DOHH2 (cell line): ENCODE data around the gene RACGAP1.

Source experiments
- H3F3A ChIP-seq: fragments of 200-600 bp; sonication (generic), shearing (Covaris generic); 2 replicates; pipeline ENCODE4 v1.6.0; 2016; ENCODE audit warnings: antibody characterized with exemption, mild to moderate bottlenecking; ENCODE audit not compliant: control insufficient read depth, insufficient read depth
- H3K27ac ChIP-seq: fragments of 200-600 bp; sonication (generic); 2 replicates; pipeline ENCODE4 v1.5.1; 2014; ENCODE audit warnings: low read depth, mild to moderate bottlenecking, low read length, moderate library complexity
- H3K27me3 ChIP-seq: fragments of 200-600 bp; sonication (generic); 2 replicates; pipeline ENCODE4 v1.6.1; 2014; ENCODE audit warnings: mild to moderate bottlenecking, low read length, mixed read lengths; ENCODE audit not compliant: control insufficient read depth
- H3K36me3 ChIP-seq: fragments of 200-600 bp; sonication (generic); 2 replicates; pipeline ENCODE4 v1.6.1; 2014; ENCODE audit warnings: mild to moderate bottlenecking, low read length, moderate library complexity, mixed read lengths; ENCODE audit not compliant: control insufficient read depth
- H3K4me1 ChIP-seq: fragments of 200-600 bp; sonication (generic); 2 replicates; pipeline ENCODE4 v1.6.1; 2014; ENCODE audit warnings: mild to moderate bottlenecking, low read length, mixed read lengths; ENCODE audit not compliant: control insufficient read depth
- H3K4me2 ChIP-seq: fragments of 200-600 bp; sonication (generic); 2 replicates; pipeline ENCODE4 v1.6.0; 2014; ENCODE audit warnings: mild to moderate bottlenecking, low read length, moderate library complexity
- H3K4me3 ChIP-seq: fragments of 200-600 bp; sonication (generic); 2 replicates; pipeline ENCODE4 v1.5.1; 2014; ENCODE audit warnings: mild to moderate bottlenecking, low read length, mixed read lengths
- H3K79me2 ChIP-seq: fragments of 200-600 bp; sonication (generic); 2 replicates; pipeline ENCODE4 v1.6.1; 2014; ENCODE audit warnings: mild to moderate bottlenecking, low read length, mixed read lengths; ENCODE audit not compliant: control insufficient read depth
- H3K9me2 ChIP-seq: fragments of 200-600 bp; sonication (generic); replicated peaks from 2 replicates; pipeline ENCODE4 v1.6.1; 2014; ENCODE audit warnings: mild to moderate bottlenecking, low read length, mixed read lengths; ENCODE audit not compliant: control insufficient read depth
- H3K9me3 ChIP-seq: fragments of 200-600 bp; sonication (generic); 2 replicates; pipeline ENCODE4 v1.6.1; 2014; ENCODE audit warnings: antibody characterized with exemption, low read length, mixed read lengths; ENCODE audit not compliant: control insufficient read depth, insufficient read depth
- H4K20me1 ChIP-seq: fragments of 200-600 bp; sonication (generic); 2 replicates; pipeline ENCODE4 v1.6.0; 2014; ENCODE audit warnings: low read depth, mild to moderate bottlenecking, antibody characterized with exemption, low read length, moderate library complexity; ENCODE audit not compliant: control insufficient read depth, insufficient read depth
- EZH2phosphoT487 ChIP-seq: fragments of 200-600 bp; sonication (generic); IDR thresholded peaks from 2 replicates; pipeline ENCODE4 v1.6.1; 2017; ENCODE audit warnings: borderline replicate concordance, mild to moderate bottlenecking, antibody characterized with exemption, low read length, moderate library complexity, mixed read lengths
- TF ChIP-seq, protein P1 (sequence below): fragments of 200-600 bp; sonication (generic); IDR thresholded peaks from one replicate; pipeline ENCODE4 v1.5.1; 2014; ENCODE audit warnings: antibody characterized with exemption, mild to moderate bottlenecking, low read depth, low read length; ENCODE audit not compliant: poor library complexity, severe bottlenecking

RACGAP1 gene

DNA sequence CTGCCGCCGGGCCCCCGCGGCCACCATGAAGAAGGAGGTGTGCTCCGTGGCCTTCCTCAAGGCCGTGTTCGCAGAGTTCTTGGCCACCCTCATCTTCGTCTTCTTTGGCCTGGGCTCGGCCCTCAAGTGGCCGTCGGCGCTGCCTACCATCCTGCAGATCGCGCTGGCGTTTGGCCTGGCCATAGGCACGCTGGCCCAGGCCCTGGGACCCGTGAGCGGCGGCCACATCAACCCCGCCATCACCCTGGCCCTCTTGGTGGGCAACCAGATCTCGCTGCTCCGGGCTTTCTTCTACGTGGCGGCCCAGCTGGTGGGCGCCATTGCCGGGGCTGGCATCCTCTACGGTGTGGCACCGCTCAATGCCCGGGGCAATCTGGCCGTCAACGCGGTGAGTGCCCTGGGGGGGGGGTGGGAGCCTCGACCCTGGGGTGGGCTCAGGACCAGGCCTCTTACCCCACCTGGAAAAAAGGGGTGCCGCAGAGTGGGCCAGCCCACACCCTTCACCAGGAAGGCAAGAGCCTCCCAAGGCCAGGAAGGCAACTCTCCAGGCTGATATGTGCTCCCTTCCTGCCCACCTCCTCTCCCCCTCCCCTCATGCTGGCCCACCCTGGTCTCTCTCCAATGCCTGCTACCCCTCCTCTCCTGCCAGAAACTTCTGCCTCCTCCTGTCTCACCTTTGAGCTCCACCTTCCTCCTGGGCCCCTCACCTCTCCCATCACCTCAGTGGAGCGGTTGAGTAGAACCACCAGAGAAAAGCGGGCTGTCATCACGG is 63.1 kb downstream of the RACGAP1 start:
- Histone ChIP-seq H3K4me2 (no peak overlapping the region), H3K36me3 (no peaks in the 10 kb centered on the region), H3K27me3 (peaks cover 18% of the 10 kb centered on the region), H3K9me2 (no peaks in the 10 kb centered on the region), H3K27ac (no peak overlapping the region), H4K20me1 (no peaks in the 10 kb centered on the region), H3K4me1 (peaks cover 13% of the 10 kb centered on the region), H3F3A (no peaks in the 10 kb centered on the region), H3K4me3 (no peak overlapping the region), H3K79me2 (no peaks in the 10 kb centered on the region), H3K9me3 (no peaks in the 10 kb centered on the region)
- TF ChIP-seq EZH2phosphoT487, result no peak
- TF ChIP-seq, protein P1, sequence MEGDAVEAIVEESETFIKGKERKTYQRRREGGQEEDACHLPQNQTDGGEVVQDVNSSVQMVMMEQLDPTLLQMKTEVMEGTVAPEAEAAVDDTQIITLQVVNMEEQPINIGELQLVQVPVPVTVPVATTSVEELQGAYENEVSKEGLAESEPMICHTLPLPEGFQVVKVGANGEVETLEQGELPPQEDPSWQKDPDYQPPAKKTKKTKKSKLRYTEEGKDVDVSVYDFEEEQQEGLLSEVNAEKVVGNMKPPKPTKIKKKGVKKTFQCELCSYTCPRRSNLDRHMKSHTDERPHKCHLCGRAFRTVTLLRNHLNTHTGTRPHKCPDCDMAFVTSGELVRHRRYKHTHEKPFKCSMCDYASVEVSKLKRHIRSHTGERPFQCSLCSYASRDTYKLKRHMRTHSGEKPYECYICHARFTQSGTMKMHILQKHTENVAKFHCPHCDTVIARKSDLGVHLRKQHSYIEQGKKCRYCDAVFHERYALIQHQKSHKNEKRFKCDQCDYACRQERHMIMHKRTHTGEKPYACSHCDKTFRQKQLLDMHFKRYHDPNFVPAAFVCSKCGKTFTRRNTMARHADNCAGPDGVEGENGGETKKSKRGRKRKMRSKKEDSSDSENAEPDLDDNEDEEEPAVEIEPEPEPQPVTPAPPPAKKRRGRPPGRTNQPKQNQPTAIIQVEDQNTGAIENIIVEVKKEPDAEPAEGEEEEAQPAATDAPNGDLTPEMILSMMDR, result no peak

DNA sequence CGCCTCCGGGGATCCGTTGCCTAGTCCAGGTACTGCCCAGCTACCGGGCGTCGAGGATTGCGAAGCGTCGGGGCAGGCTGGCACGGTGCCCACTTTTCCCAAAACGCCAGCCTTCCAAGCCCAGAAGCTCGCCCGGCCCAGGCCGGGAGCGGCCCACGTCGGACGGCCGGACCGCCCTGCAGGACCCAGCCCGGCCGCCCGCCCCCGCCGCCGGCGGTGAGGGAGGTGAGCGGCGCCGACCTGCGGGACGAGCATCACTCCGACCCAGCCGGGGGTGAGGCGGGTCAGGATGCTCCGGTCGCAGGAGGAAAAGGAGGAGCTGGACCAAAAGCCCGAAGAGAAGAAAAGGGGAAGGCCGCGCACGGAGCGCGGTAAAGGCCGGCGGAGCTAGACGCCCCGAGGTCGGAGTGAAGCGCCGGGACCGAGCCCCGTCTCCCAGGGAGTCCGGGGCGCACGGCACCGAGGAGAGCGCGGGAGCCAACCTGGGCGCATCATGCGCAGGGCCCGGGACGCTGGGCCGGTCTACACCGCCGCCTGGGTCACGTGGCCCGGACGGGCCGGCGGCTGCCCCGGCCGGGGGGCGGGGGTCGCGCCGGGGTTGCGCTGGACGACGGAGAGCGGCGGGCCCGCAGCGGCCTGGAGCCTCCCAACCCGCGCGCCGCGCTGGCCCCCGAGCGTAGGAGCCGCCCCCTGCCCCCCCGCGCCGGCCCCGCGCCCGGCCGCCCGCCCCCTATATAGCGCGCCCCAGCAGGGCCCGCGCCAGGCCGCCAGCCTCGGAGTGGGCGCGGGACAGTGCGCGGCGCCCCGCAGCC is 64.0 kb downstream of the RACGAP1 start, which contains the start of gene AQP5:
Gene AQP5 (plus strand): TSS at position 762 of the 812 bp plus-strand sequence. CDS start 146 bp downstream, outside the sequence.
- no peak within 1 kb of the TSS for H3K4me2 ChIP-seq
- TF ChIP-seq, protein P1, result no peak
- TF ChIP-seq EZH2phosphoT487, result no peak
- H3K9me2 ChIP-seq, result no peaks in the 10 kb centered on the region
- H3F3A ChIP-seq, result no peaks in the 10 kb centered on the region
- peaks cover 22% of the 10 kb centered on the region for H3K27me3 ChIP-seq
- no peaks in the 10 kb centered on the region for H3K79me2 ChIP-seq
- no peaks in the 10 kb centered on the region for H3K36me3 ChIP-seq
- no peak within 1 kb of the TSS for H3K4me3 ChIP-seq
- no peak within 1 kb of the TSS for H3K27ac ChIP-seq
- no peaks in the 10 kb centered on the region for H4K20me1 ChIP-seq
- H3K9me3 ChIP-seq, result no peaks in the 10 kb centered on the region
- peaks cover 8% of the 10 kb centered on the region for H3K4me1 ChIP-seq

GRCh38 chr12:49960474-49961110 is 64.7 kb downstream of the RACGAP1 start:
- Histone ChIP-seq H3K27ac (no peak overlapping the region), H3K4me1 (peaks cover 8% of the 10 kb centered on the region), H4K20me1 (no peaks in the 10 kb centered on the region), H3K27me3 (peaks cover 21% of the 10 kb centered on the region), H3K4me3 (no peak overlapping the region), H3K9me3 (no peaks in the 10 kb centered on the region), H3K36me3 (no peaks in the 10 kb centered on the region), H3F3A (no peaks in the 10 kb centered on the region), H3K4me2 (no peak overlapping the region; the same call in 1 of the 2 replicates), H3K79me2 (no peaks in the 10 kb centered on the region), H3K9me2 (no peaks in the 10 kb centered on the region)
- TF ChIP-seq, protein P1, result no peak
- TF ChIP-seq EZH2phosphoT487, result no peak
